ENCODE data around the gene CDYL. TPM values are rescaled to one million over a fixed set of nuclear protein-coding genes. Genes with fewer than 3 reads are reported as not detected.

The CDYL gene
- total RNA-seq, 1 donor from 2014 or later, result 74.1 TPM

DNA sequence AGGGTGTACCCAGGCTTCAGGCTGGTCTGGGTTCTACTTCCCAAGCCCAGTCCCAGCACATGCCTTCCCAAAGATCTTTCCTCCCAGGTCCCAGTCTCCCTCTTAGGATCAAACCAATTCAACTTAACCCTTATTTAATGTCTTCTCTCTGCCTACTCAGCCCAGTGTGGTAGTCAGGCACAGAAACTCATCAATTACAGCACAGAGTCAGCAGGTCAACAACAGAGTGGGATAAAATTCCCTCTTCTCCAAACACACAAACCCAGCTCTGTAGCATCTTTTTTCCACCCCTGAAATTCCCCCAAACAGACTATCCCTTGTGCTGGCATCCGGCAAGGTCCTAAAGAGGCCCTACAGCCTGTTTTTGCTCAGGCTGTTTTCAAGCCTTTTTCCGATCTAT is 47.3 kb upstream of the CDYL start:
- DNase-seq (ENCODE audit: extremely low spot score, unreplicated experiment), result no peak
- no peaks in the 10 kb centered on the region for H3K27me3 Mint-ChIP-seq

GRCh38 chr6:4731996-4732395 is 44.2 kb upstream of the CDYL start:
- TF ChIP-seq, protein P1, sequence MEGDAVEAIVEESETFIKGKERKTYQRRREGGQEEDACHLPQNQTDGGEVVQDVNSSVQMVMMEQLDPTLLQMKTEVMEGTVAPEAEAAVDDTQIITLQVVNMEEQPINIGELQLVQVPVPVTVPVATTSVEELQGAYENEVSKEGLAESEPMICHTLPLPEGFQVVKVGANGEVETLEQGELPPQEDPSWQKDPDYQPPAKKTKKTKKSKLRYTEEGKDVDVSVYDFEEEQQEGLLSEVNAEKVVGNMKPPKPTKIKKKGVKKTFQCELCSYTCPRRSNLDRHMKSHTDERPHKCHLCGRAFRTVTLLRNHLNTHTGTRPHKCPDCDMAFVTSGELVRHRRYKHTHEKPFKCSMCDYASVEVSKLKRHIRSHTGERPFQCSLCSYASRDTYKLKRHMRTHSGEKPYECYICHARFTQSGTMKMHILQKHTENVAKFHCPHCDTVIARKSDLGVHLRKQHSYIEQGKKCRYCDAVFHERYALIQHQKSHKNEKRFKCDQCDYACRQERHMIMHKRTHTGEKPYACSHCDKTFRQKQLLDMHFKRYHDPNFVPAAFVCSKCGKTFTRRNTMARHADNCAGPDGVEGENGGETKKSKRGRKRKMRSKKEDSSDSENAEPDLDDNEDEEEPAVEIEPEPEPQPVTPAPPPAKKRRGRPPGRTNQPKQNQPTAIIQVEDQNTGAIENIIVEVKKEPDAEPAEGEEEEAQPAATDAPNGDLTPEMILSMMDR (conservative IDR thresholded peaks at IDR 0.05), result no peak
- H3K4me1 Mint-ChIP-seq (ENCODE audit: unreplicated experiment), result peaks cover 29% of the 10 kb centered on the region
- no peak for DNase-seq (ENCODE audit: extremely low spot score, unreplicated experiment)
- H3K36me3 Mint-ChIP-seq, result no peaks in the 10 kb centered on the region
- H3K9me3 Mint-ChIP-seq, result no peaks in the 10 kb centered on the region
- H3K27ac Mint-ChIP-seq, result no peak overlapping the region
- H3K27me3 Mint-ChIP-seq, result no peaks in the 10 kb centered on the region
- H3K4me3 Mint-ChIP-seq, result no peak overlapping the region

More for the DNA sequence above, 47.3 kb upstream of the CDYL start:
- no peaks in the 10 kb centered on the region for H3K36me3 Mint-ChIP-seq
- H3K27ac Mint-ChIP-seq, result no peak overlapping the region
- peaks cover 29% of the 10 kb centered on the region for H3K4me1 Mint-ChIP-seq (ENCODE audit: unreplicated experiment)
- no peaks in the 10 kb centered on the region for H3K9me3 Mint-ChIP-seq
- TF ChIP-seq, protein P1 (conservative IDR thresholded peaks at IDR 0.05), result no peak
- no peak overlapping the region for H3K4me3 Mint-ChIP-seq

- Mint-ChIP-seq H3K4me3 (no peak overlapping the region), H3K36me3 (no peaks in the 10 kb centered on the region), H3K4me1 (ENCODE audit: unreplicated experiment) (peaks cover 22% of the 10 kb centered on the region), H3K27me3 (no peaks in the 10 kb centered on the region), H3K9me3 (no peaks in the 10 kb centered on the region), H3K27ac (no peak overlapping the region)
- DNase-seq (ENCODE audit: extremely low spot score, unreplicated experiment), result no peak
- TF ChIP-seq, protein P1 (conservative IDR thresholded peaks at IDR 0.05), result no peak
Measured at GRCh38 chr6:4732691-4733315, 43.4 kb upstream of the CDYL start.

- Mint-ChIP-seq H3K9me3 (no peaks in the 10 kb centered on the region), H3K4me3 (no peak overlapping the region), H3K4me1 (ENCODE audit: unreplicated experiment) (peaks cover 7% of the 10 kb centered on the region), H3K27me3 (no peaks in the 10 kb centered on the region), H3K27ac (no peak overlapping the region), H3K36me3 (no peaks in the 10 kb centered on the region)
- no peak for DNase-seq (ENCODE audit: extremely low spot score, unreplicated experiment)
- TF ChIP-seq, protein P1 (conservative IDR thresholded peaks at IDR 0.05), result no peak
Measured at GRCh38 chr6:4736371-4736873, 39.8 kb upstream of the CDYL start.

GRCh38 chr6:4740032-4740431 is 36.2 kb upstream of the CDYL start:
- Mint-ChIP-seq H3K4me3 (no peak overlapping the region), H3K36me3 (no peaks in the 10 kb centered on the region), H3K27ac (no peak overlapping the region), H3K4me1 (ENCODE audit: unreplicated experiment) (no peaks in the 10 kb centered on the region), H3K9me3 (no peaks in the 10 kb centered on the region), H3K27me3 (no peaks in the 10 kb centered on the region)
- no peak for DNase-seq (ENCODE audit: extremely low spot score, unreplicated experiment)
- TF ChIP-seq, protein P1 (conservative IDR thresholded peaks at IDR 0.05), result no peak

Data from type B pancreatic cell (in vitro differentiated cells).